Loucy (cell line): ENCODE measurements around the gene MRPS24.

Source experiments
- H2AFZ ChIP-seq: fragments of 200-600 bp; sonication (generic); 2 replicates; pipeline ENCODE4 v1.6.0; 2016; ENCODE audit warnings: antibody characterized with exemption, mild to moderate bottlenecking, low read length, moderate library complexity
- H3F3A ChIP-seq: fragments of 200-600 bp; 2 replicates; pipeline ENCODE4 v1.6.0; 2016; ENCODE audit warnings: antibody characterized with exemption, low read depth, mild to moderate bottlenecking
- H3K27me3 ChIP-seq: fragments of 200-600 bp; sonication (generic); 2 replicates; pipeline ENCODE4 v1.6.1; 2014; ENCODE audit warnings: low read length, mild to moderate bottlenecking; ENCODE audit not compliant: insufficient read depth, poor library complexity, severe bottlenecking
- H3K36me3 ChIP-seq: fragments of 200-600 bp; sonication (generic); 2 replicates; pipeline ENCODE4 v1.6.1; 2016; ENCODE audit warnings: low read length; ENCODE audit not compliant: insufficient read depth
- H3K4me1 ChIP-seq: fragments of 200-600 bp; sonication (generic); 2 replicates; pipeline ENCODE4 v1.5.1; 2014; ENCODE audit warnings: low read length, mild to moderate bottlenecking; ENCODE audit not compliant: insufficient read depth, poor library complexity, severe bottlenecking
- H3K4me2 ChIP-seq: fragments of 200-600 bp; sonication (generic); 2 replicates; pipeline ENCODE4 v1.6.0; 2014; ENCODE audit warnings: antibody characterized with exemption, low read length, low read depth, mild to moderate bottlenecking; ENCODE audit not compliant: poor library complexity, severe bottlenecking
- H3K4me3 ChIP-seq: fragments of 200-600 bp; sonication (generic); 2 replicates; pipeline ENCODE4 v1.5.1; 2014; ENCODE audit warnings: low read length, mild to moderate bottlenecking, mixed read lengths; ENCODE audit not compliant: poor library complexity, severe bottlenecking
- H3K79me2 ChIP-seq: fragments of 200-600 bp; sonication (generic); 2 replicates; pipeline ENCODE4 v1.6.1; 2014; ENCODE audit warnings: low read length; ENCODE audit not compliant: insufficient read depth
- H3K9ac ChIP-seq: fragments of 200-600 bp; sonication (generic); 2 replicates; pipeline ENCODE4 v1.6.0; 2014; ENCODE audit warnings: mild to moderate bottlenecking, low read depth, low read length, moderate library complexity; ENCODE audit not compliant: poor library complexity, severe bottlenecking
- H3K9me2 ChIP-seq: fragments of 200-600 bp; sonication (generic); replicated peaks from 2 replicates; pipeline ENCODE4 v1.6.1; 2016; ENCODE audit warnings: low read depth, low read length, mixed read lengths
- H3K9me3 ChIP-seq: fragments of 200-600 bp; sonication (generic); 2 replicates; pipeline ENCODE4 v1.6.1; 2014; ENCODE audit warnings: mild to moderate bottlenecking, antibody characterized with exemption, low read length, low read depth; ENCODE audit not compliant: insufficient read depth
- H4K20me1 ChIP-seq: fragments of 200-600 bp; sonication (generic); 2 replicates; pipeline ENCODE4 v1.6.0; 2014; ENCODE audit warnings: antibody characterized with exemption, low read length, mild to moderate bottlenecking; ENCODE audit not compliant: insufficient read depth, poor library complexity, severe bottlenecking
- EZH2phosphoT487 ChIP-seq: fragments of 200-600 bp; IDR thresholded peaks from 2 replicates; pipeline ENCODE4 v1.6.1; 2018; ENCODE audit warnings: antibody characterized with exemption, mild to moderate bottlenecking, moderate library complexity, borderline replicate concordance
- TF ChIP-seq, protein P1 (sequence below): fragments of 200-600 bp; sonication (generic); conservative IDR thresholded peaks from 2 replicates; pipeline ENCODE4 v1.5.1; 2014; ENCODE audit warnings: mild to moderate bottlenecking, antibody characterized with exemption, low read length

The MRPS24 gene

DNA sequence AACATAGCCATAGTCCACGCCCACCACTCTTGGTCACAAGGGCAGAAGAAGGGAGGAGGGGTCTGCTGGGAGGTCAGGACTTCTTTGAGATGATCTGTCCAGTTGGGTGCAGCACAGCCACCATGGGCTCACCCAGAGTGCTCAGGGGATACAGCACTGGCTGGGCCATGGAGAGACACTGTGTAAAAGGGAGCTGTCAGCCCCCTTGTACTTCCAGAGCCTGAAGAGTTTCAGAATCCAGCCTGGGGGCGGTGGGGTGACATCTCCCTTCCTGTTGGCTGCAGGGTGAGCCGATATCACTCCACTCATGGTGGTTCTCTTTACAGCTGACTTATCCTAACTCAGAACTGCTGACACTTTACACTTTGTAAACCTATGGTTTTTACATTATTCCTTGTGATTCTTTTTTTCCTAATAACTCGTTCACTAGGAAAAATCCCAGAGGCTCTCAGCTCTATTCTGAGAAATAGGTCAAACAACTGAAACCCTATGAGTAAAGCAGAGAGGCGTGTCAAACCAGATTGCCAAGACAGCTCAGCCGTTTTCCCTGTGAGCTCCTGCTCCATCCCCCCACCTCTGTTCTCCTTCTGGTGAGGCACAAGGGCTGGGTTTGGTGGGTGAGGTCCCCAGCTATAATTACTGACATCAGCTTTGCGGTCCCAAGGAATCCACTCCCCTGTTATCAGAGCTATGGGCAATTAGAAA lies 3.2 kb upstream of the MRPS24 start:
- Histone ChIP-seq H3K27me3 (no peaks in the 10 kb centered on the region), H3F3A (no peaks in the 10 kb centered on the region), H2AFZ (no peak overlapping the region), H3K9ac (no peak overlapping the region), H3K79me2 (peaks cover 6% of the 10 kb centered on the region; the same call in 1 of the 2 replicates), H3K36me3 (peaks cover 18% of the 10 kb centered on the region; the same call in 1 of the 2 replicates), H4K20me1 (no peaks in the 10 kb centered on the region), H3K4me1 (peaks cover 14% of the 10 kb centered on the region), H3K9me2 (no peaks in the 10 kb centered on the region), H3K4me2 (no peak overlapping the region), H3K4me3 (no peak overlapping the region), H3K9me3 (no peaks in the 10 kb centered on the region)
- no peak for TF ChIP-seq EZH2phosphoT487
- TF ChIP-seq, protein P1, sequence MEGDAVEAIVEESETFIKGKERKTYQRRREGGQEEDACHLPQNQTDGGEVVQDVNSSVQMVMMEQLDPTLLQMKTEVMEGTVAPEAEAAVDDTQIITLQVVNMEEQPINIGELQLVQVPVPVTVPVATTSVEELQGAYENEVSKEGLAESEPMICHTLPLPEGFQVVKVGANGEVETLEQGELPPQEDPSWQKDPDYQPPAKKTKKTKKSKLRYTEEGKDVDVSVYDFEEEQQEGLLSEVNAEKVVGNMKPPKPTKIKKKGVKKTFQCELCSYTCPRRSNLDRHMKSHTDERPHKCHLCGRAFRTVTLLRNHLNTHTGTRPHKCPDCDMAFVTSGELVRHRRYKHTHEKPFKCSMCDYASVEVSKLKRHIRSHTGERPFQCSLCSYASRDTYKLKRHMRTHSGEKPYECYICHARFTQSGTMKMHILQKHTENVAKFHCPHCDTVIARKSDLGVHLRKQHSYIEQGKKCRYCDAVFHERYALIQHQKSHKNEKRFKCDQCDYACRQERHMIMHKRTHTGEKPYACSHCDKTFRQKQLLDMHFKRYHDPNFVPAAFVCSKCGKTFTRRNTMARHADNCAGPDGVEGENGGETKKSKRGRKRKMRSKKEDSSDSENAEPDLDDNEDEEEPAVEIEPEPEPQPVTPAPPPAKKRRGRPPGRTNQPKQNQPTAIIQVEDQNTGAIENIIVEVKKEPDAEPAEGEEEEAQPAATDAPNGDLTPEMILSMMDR = no peak

DNA sequence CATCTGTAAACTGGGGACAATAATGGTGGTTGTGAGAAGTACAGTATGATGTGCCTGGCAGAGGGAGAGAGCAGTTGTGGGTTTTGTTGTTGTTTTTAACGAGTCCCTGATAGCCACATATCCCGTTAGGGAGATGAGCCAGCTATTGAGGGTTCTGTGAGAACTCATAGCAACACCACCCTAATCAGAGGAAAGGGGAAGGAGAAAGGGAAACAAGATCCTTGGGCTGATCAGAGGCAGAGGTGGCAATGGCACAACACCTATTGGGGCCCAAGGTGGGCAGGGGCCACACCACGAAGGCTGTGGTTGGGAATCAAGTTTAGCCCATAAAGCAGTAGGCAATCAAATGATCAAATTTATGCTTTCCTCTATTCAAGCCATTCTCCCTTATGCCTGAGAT lies 1.7 kb upstream of the MRPS24 start:
- no peaks in the 10 kb centered on the region for H3K9me3 ChIP-seq
- H3K9ac ChIP-seq = no peak overlapping the region
- H3K9me2 ChIP-seq = no peaks in the 10 kb centered on the region
- H3F3A ChIP-seq = no peaks in the 10 kb centered on the region
- H3K4me1 ChIP-seq = peaks cover 14% of the 10 kb centered on the region
- peaks cover 6% of the 10 kb centered on the region; the same call in 1 of the 2 replicates for H3K79me2 ChIP-seq
- no peaks in the 10 kb centered on the region for H4K20me1 ChIP-seq
- no peaks in the 10 kb centered on the region for H3K27me3 ChIP-seq
- H3K4me3 ChIP-seq = no peak overlapping the region
- no peak overlapping the region for H2AFZ ChIP-seq
- H3K4me2 ChIP-seq = no peak overlapping the region
- peaks cover 8% of the 10 kb centered on the region; the same call in 1 of the 2 replicates for H3K36me3 ChIP-seq
- TF ChIP-seq, protein P1 = no peak
- TF ChIP-seq EZH2phosphoT487 = no peak

DNA sequence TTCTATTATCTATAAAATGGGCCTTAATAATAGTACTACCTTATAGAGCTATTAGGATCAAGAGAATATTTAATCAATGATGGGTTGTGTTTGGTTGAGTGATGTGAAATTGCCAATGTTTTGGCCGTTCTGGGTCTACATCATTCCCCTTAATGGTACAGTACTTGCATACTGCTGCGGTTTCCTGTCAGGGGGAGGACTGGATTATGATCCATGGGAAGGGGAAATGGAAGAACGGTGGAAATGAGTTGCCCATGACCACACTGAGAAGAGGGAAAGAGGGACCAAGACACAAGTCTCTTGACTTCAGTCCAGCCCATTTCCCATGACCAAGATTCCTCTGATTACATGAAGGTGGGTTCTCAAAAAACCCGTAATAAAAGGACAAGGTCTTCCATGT lies 999 bp upstream of the MRPS24 start:
- TF ChIP-seq, protein P1 = no peak
- no peak for TF ChIP-seq EZH2phosphoT487
- no peaks in the 10 kb centered on the region for H4K20me1 ChIP-seq
- H2AFZ ChIP-seq = no peak overlapping the region
- no peaks in the 10 kb centered on the region for H3K9me2 ChIP-seq
- H3K27me3 ChIP-seq = no peaks in the 10 kb centered on the region
- H3K4me2 ChIP-seq = peak overlapping the region; percentile 83
- peaks cover 14% of the 10 kb centered on the region for H3K4me1 ChIP-seq
- H3K9me3 ChIP-seq = no peaks in the 10 kb centered on the region
- no peak overlapping the region for H3K9ac ChIP-seq
- H3F3A ChIP-seq = no peaks in the 10 kb centered on the region
- H3K79me2 ChIP-seq = peaks cover 6% of the 10 kb centered on the region; the same call in 1 of the 2 replicates
- peaks cover 3% of the 10 kb centered on the region; the same call in 1 of the 2 replicates for H3K36me3 ChIP-seq
- H3K4me3 ChIP-seq = no peak overlapping the region
